ENCODE data around the gene THBS2.

DNA sequence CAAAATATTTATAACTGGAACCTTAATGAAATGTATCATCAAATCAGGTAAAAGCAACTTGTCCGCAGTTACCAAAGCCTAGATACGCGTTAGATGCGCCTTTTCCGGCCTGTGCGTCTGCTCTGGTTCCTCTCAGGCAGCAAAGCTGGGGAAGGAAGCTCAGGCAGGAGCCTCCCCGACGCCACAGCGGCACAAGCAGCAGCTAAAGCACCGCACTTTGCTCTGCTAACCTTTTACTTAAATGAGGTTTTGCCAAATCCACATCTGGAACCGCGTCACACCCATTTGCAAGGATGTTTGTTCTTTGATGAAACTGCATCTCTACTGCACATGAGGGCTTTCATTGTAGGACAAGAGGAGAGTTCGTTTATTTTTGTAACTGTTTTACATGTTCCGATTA, 36.8 kb downstream of the THBS2 start:
- TF ChIP-seq, protein P1, sequence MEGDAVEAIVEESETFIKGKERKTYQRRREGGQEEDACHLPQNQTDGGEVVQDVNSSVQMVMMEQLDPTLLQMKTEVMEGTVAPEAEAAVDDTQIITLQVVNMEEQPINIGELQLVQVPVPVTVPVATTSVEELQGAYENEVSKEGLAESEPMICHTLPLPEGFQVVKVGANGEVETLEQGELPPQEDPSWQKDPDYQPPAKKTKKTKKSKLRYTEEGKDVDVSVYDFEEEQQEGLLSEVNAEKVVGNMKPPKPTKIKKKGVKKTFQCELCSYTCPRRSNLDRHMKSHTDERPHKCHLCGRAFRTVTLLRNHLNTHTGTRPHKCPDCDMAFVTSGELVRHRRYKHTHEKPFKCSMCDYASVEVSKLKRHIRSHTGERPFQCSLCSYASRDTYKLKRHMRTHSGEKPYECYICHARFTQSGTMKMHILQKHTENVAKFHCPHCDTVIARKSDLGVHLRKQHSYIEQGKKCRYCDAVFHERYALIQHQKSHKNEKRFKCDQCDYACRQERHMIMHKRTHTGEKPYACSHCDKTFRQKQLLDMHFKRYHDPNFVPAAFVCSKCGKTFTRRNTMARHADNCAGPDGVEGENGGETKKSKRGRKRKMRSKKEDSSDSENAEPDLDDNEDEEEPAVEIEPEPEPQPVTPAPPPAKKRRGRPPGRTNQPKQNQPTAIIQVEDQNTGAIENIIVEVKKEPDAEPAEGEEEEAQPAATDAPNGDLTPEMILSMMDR (IDR thresholded peaks at IDR 0.05; ENCODE audit: extremely low read depth in 1 of 2, insufficient read depth in 1 of 2, low read depth in 1 of 2, low read length in 2 of 2) = no peak
- TF ChIP-seq POLR2AphosphoS5 (IDR thresholded peaks at IDR 0.05; ENCODE audit: insufficient read depth, low read depth, low read length) = no peak
- TF ChIP-seq POLR2A (IDR thresholded peaks at IDR 0.05; ENCODE audit: low read depth, low read length) = no peak
- no peak for TF ChIP-seq EZH2 (IDR thresholded peaks at IDR 0.05; ENCODE audit: borderline replicate concordance, low read depth, low read length, severe bottlenecking)
- no peak for TF ChIP-seq MYC (IDR thresholded peaks at IDR 0.05; ENCODE audit: low read depth, low read length)
